ENCODE data around the gene NCKIPSD.

The NCKIPSD gene

DNA sequence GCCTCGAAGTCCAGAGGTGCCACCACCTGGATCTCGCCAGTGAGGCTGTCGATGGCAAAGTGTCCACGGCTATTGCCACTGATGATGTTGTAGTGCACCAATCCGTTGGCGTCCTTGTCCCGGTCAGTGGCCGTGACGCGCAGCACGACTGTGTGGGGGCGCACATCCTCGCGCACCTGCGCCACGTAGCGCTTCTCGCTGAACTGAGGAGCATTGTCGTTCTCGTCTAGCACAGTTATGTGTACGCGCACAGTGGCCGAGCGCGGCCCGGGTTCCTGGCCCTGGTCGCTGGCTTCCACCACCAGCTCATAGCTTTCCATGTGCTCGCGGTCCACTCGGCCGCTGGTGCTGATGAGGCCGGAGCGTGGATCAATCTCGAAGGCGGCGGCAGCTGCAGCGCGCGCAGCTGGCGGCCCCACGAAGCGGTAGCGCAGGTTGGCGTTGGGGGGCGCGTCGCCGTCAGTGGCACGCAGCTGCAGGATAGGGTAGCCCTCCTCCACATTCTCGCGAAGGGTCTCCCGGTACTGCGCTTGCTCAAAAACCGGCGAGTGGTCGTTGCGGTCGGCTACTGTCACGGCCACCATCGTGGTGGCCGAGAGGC lies 24.8 kb downstream of the NCKIPSD start:
- no peak for DNase-seq (ENCODE audit: low read depth)
- TF ChIP-seq, protein P1, sequence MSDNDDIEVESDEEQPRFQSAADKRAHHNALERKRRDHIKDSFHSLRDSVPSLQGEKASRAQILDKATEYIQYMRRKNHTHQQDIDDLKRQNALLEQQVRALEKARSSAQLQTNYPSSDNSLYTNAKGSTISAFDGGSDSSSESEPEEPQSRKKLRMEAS (IDR thresholded peaks at IDR 0.05; ENCODE audit: low read depth, low read length): no peak
- no peak for TF ChIP-seq POLR2A (IDR thresholded peaks at IDR 0.05; ENCODE audit: extremely low read depth, insufficient read length)
- TF ChIP-seq MYC (IDR thresholded peaks at IDR 0.05; ENCODE audit: low read depth, low read length): no peak
- TF ChIP-seq, protein P2, sequence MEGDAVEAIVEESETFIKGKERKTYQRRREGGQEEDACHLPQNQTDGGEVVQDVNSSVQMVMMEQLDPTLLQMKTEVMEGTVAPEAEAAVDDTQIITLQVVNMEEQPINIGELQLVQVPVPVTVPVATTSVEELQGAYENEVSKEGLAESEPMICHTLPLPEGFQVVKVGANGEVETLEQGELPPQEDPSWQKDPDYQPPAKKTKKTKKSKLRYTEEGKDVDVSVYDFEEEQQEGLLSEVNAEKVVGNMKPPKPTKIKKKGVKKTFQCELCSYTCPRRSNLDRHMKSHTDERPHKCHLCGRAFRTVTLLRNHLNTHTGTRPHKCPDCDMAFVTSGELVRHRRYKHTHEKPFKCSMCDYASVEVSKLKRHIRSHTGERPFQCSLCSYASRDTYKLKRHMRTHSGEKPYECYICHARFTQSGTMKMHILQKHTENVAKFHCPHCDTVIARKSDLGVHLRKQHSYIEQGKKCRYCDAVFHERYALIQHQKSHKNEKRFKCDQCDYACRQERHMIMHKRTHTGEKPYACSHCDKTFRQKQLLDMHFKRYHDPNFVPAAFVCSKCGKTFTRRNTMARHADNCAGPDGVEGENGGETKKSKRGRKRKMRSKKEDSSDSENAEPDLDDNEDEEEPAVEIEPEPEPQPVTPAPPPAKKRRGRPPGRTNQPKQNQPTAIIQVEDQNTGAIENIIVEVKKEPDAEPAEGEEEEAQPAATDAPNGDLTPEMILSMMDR (IDR thresholded peaks at IDR 0.05; ENCODE audit: low read depth, low read length): no peak
- H3K4me3 ChIP-seq (ENCODE audit: low read depth, low read length): peak overlapping the region; percentile 38

DNA sequence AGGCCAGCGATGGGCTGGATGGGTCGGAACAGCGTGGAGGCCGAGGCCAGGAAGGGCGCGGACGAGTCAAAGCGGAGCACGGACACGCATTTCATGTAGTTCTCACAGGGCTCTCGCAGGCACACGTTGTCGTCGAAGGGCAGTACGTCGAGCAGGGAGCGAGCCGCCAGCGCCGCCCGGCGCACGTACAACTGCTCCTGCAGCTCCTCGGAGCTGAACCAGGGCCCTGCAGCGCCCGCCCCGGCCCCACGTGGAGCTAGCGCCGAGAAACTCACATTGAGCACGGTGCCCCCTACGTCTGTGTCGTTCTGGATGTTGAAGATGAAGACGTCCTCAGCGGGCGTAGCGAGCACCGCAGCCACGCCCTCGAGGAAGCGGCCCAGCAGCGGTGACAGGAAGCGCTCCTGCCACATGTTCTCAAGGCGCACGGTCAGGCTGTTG lies 28.9 kb downstream of the NCKIPSD start:
- DNase-seq (ENCODE audit: low read depth): no peak
- H3K4me3 ChIP-seq (ENCODE audit: low read depth, low read length): no peak overlapping the region
- no peak for TF ChIP-seq MYC (IDR thresholded peaks at IDR 0.05; ENCODE audit: low read depth, low read length)
- TF ChIP-seq, protein P2 (IDR thresholded peaks at IDR 0.05; ENCODE audit: low read depth, low read length): no peak
- no peak for TF ChIP-seq POLR2A (IDR thresholded peaks at IDR 0.05; ENCODE audit: extremely low read depth, insufficient read length)
- TF ChIP-seq, protein P1 (IDR thresholded peaks at IDR 0.05; ENCODE audit: low read depth, low read length): no peak

DNA sequence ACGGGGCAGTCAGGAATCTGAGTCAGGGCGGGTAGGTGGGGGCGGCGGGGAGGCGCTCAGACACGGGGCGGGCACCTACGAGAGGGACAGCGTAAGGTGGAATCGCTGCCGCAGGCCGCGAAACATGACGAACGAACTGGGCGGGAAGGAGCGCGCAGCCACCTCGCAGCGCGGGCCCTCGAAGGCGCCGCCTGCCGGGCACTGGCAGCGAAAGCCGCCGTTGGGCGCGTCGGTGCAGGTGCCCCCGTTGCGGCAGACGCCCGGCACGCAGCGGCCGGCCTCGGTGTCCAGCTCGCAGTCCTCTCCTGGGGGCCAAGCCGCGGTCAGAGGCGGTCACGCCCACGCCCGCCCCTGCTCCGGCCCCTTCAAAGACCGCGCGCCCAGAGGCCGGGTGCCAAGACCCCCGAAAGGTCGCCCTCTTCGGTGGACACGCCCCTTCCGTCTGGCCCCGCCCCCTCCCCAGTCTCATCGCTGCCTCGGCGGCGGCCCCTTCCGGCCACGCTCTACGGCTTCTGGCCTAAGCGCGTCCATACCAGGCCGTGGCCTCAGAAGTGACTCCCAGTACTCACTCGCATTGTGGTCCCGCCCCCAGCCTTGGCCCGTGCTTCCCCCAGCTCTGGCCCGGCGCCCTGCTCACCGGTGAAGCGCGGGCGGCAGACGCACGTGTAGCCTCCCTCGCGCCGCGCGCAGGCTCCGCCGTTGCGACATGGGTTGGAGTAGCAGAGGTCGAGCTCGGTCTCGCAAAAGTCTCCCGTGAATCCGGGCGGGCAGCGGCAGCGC lies 29.5 kb downstream of the NCKIPSD start:
- no peak overlapping the region for H3K4me3 ChIP-seq (ENCODE audit: low read depth, low read length)
- peak; percentile 78 for DNase-seq (ENCODE audit: low read depth)
- TF ChIP-seq, protein P2 (IDR thresholded peaks at IDR 0.05; ENCODE audit: low read depth, low read length): peak; percentile 58
- TF ChIP-seq, protein P1 (IDR thresholded peaks at IDR 0.05; ENCODE audit: low read depth, low read length): no peak
- TF ChIP-seq POLR2A (IDR thresholded peaks at IDR 0.05; ENCODE audit: extremely low read depth, insufficient read length): no peak
- no peak for TF ChIP-seq MYC (IDR thresholded peaks at IDR 0.05; ENCODE audit: low read depth, low read length)

DNA sequence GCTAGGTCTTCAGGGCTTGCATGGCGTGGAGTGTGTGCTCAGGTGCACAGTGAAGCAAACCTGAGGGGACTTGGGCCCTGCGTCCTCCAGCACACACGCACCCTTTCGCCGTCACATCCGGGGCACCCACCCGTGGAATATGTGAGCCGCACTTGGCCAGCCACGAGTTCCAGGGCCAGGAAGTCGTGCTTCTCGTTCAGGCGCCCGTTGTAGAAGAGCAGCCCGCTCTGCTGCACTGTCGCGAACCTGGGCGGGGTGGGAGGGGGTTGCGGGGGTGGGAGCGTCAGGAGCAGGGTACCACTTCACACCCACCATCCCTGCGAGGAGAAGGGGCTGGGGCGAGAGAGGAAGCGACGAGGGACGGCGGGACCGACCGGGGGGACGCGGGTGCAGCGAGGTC lies 30.1 kb downstream of the NCKIPSD start:
- no peak for DNase-seq (ENCODE audit: low read depth)
- no peak overlapping the region for H3K4me3 ChIP-seq (ENCODE audit: low read depth, low read length)
- TF ChIP-seq MYC (IDR thresholded peaks at IDR 0.05; ENCODE audit: low read depth, low read length) (no peak), POLR2A (IDR thresholded peaks at IDR 0.05; ENCODE audit: extremely low read depth, insufficient read length) (no peak)
- TF ChIP-seq, protein P2 (IDR thresholded peaks at IDR 0.05; ENCODE audit: low read depth, low read length): no peak
- TF ChIP-seq, protein P1 (IDR thresholded peaks at IDR 0.05; ENCODE audit: low read depth, low read length): no peak

DNA sequence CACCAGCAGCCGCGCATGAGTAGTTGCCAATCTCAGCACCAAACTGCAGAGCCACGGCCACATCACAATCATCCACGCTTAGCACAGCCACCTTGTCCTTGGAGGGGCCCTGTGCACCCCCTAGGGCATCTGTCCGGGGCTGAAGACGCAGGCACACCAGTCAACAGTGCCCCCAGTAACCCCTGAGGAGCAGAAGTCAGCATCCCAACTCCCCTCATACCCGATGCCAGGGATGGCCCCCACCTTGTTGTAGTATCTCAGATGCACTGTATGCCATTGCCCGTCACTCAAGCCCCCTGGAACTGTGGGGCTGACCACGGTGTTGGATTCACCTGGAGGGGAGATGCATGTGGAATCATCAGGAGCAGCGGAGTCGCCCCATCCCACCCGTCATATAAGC lies 30.7 kb downstream of the NCKIPSD start:
- no peak for DNase-seq (ENCODE audit: low read depth)
- TF ChIP-seq POLR2A (IDR thresholded peaks at IDR 0.05; ENCODE audit: extremely low read depth, insufficient read length) (no peak), MYC (IDR thresholded peaks at IDR 0.05; ENCODE audit: low read depth, low read length) (no peak)
- TF ChIP-seq, protein P1 (IDR thresholded peaks at IDR 0.05; ENCODE audit: low read depth, low read length): no peak
- TF ChIP-seq, protein P2 (IDR thresholded peaks at IDR 0.05; ENCODE audit: low read depth, low read length): no peak
- no peak overlapping the region for H3K4me3 ChIP-seq (ENCODE audit: low read depth, low read length)
